Amniotic epithelial cell (primary cell): ENCODE data around the gene CD80.

Source experiments
- DNase-seq: peaks from one replicate; pipeline ENCODE4 v3.0.0-alpha.2; 2010; ENCODE audit warnings: low read depth

The CD80 gene

GRCh38 chr3:119492810-119493209 is 66.6 kb downstream of the CD80 start:
- no peak for DNase-seq

GRCh38 chr3:119492128-119492527 is 67.3 kb downstream of the CD80 start:
- DNase-seq: no peak

DNA sequence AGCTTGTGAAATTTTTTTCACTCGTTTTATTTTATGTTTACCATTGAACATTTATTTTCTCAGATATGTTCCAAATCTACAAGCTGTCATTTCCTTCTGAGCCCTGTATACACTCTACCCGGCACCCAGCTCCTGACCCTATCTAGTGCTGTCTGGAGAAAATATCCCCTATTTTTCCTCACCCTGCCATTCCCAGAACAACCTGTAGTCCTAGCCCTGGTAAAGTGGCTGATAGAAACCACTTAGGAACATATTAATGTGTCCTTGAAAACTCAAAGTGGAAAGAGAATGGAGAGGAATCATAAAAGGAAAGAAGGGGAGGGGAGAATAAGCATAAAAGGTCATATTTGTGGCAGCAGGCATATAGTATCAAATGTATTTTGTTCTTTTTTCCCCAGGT is 69.3 kb downstream of the CD80 start:
- no peak for DNase-seq

DNA sequence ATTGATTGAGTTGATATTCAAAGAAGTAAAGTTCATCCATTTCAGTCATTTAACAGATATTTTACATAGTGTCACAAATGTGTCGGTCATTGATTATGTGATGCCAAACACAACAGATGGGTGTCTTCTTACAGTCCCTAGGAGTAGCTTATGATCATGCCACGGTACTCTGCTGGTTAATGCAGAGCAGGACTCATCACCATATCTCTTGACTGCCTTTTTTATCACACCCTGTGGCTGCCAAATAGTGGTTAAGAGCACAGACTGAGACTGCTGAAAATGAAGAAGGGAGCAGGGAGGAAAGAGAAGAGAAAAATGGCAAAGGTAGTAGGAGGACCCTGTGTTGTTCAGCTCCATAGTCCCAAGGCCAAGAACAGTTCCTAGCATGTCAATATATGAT is 73.9 kb downstream of the CD80 start:
- DNase-seq: no peak

DNA sequence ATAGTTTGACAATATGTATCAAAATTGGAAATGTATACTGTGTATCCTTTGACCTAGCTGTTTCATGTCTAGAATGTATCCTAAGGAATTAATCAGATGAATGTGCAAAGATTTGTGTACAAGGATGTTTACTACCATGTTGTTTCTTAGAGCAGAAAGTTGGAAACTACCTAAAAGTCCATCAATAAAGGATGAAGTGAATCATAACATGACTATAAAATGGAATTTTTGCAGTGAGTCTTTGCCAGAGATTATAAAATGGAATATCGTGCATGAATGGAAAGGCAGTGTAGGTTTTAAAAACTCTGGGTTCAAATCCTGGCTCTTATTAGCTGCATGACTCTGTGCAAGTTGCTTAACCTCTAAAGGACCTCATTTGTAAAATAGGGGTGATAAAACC is 76.3 kb downstream of the CD80 start:
- no peak for DNase-seq

DNA sequence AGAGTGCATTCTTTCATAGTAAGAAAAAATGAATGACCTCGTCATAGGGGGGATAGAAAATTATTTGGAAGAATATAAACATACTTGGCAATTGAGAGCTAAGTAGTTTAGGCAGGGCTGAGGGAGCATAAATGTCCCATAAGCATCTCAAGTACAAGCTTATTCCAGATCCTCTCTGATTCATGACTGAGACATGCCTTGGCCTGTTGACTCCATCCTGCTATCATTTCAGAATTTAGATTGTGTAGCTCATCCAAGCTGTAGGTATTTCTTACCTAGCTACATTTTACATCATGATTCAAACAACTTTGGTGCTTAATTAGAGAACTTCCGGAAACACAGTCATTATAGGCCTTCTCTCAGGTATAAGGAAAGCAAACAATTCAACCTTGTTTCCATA is 78.3 kb downstream of the CD80 start:
- DNase-seq: no peak
